Mammary microvascular endothelial cell (primary cell): ENCODE data around the gene PTCSC3. TPM values are rescaled to one million over a fixed set of nuclear protein-coding genes. Genes with fewer than 3 reads are reported as not detected.

ENCODE experiments used
- total RNA-seq: library from RNA; depleted of rRNA; stranded (reverse); fragments of >200 nt; gene quantifications from 2 replicates; pipeline ENCODE4 v1.2.3, GENCODE V29; 2015

PTCSC3 gene
- total RNA-seq = not detected in 2 replicates

DNA sequence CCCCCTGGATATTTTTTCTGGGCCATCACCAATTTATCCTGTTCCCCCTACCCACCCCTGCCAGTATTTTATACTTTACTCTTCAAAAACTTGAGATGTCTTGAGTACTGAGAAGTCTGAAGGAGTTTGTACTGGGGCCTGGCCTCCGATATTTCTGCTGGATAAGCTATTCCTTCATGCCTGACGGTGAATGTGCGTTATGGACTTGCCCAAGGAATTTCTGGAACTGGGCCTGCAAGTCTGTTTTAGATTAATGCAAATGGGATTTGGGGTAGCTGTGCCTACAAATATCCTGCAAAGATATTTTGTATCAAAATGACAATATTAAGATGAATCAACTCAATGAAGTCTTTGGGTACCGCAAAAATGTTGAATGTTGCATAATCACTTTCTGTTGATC lies at the start of gene PTCSC3:
TSS of gene PTCSC3 (minus strand) at position 199 of the 400 bp plus-strand sequence.

Other genes starting within 250 kb of the PTCSC3 start
- gene MBIP, start 143.9 kb upstream of the PTCSC3 start, total RNA-seq = 8.4 and 11.1 TPM in 2 replicates